HG03558 (cell line): ENCODE data around the gene XDH.

Source experiments
- ATAC-seq: cut with Tn5 transposase; IDR thresholded peaks from one replicate; pipeline ENCODE4 v1.9.1; 2021; ENCODE audit warnings: moderate number of reproducible peaks; ENCODE audit not compliant: unreplicated experiment; ENCODE audit errors: extremely low read depth

The XDH gene

DNA sequence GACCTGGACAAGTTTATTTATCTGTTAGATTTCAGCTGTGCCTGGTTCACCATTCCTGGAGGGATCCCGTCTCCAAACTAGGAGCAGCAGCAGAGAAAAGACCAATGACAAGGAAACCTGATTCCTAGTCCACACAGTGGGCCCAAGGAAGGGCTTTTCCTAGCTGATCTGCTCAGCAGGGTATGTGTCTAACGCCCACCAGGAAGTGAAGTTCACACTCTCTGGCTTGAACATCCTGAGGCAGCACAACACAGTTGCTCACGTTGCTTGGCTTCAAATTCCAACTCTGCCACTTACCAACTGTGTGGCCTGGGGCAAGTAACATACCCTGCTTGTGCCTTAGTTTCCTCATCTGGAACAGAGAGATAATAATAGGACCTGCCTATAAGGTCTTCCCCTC is 42.9 kb downstream of the XDH start:
- no peak for ATAC-seq

- no peak for ATAC-seq
These were observed 47.8 kb downstream of the XDH start for GRCh38 chr2:31366733-31367132.

DNA sequence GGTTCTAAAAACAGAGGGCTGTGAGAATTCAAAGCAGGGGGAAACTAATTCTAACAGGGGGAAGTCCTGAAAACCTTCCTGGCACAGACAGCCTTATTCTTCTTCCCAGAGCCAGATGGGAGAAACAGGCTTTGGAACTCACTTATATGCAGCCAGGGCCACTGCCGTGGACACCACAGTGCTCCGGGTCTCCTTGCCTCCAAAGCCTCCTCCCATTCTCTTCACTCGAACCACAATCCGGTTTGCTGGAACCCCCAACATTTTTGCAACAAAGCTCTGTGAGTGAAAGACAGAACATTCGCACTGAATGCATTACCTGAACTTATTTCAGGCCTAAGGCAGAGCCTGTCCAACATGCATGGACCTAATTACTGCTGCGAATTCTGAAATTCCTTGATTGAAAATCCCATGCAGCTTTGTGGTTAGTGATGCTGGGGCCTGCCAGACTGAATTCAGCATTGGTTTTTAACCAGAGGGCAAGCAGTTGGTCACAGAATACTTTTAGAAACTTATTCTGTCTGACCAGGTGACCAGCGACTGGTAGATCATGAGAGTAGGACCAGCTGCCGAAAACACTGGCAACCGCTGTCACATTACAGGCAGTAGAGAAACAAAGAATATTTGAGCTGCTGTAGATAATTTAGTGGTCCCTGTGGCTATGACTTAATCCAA is 48.6 kb downstream of the XDH start:
- ATAC-seq: no peak

GRCh38 chr2:31365348-31365747 is 49.2 kb downstream of the XDH start:
- no peak for ATAC-seq

GRCh38 chr2:31363956-31364750 is 50.4 kb downstream of the XDH start:
- ATAC-seq: no peak

GRCh38 chr2:31362581-31362980 is 52.0 kb downstream of the XDH start:
- no peak for ATAC-seq

GRCh38 chr2:31359229-31359628 is 55.3 kb downstream of the XDH start:
- ATAC-seq: no peak

- ATAC-seq: no peak
These were observed 59.7 kb downstream of the XDH start for GRCh38 chr2:31354837-31355236.

DNA sequence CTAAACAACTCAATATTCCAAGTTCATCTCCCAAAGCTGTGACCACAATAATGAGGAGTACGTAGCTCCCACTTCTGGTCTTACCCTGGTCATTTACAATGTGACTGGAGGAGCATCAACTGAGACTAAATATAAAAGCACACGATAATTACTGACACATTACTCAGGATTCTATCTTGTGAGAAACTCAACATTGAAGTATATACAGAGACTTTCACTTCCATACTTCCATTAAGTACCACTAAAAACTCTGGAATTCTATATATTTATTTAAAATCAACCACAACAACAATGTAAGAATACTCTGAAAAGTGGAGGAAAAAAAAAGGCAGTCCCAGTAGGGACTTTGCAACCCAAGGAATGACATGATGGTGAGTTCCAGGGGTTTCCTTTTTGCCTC is 61.4 kb downstream of the XDH start:
- no peak for ATAC-seq

GRCh38 chr2:31349684-31350083 is 64.9 kb downstream of the XDH start:
- ATAC-seq: no peak

DNA sequence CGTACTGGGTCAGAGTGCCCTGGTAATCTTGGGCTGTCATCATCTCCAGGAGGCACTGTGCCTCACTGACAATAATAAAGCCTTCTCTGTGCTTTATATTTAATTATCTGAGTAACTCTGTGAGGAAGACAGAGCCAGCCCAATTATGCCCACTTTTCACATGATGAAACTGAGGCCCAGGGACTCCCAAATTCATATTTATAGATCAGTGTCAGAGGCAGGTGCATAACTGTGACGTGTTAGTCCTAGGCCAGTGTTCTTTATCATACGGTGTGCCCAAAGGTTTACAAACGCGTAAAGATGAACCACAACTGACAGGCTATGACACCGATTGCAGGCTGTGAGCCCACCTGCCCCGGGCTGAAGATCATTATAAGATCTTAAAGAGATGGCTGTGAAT is 65.4 kb downstream of the XDH start:
- no peak for ATAC-seq

GRCh38 chr2:31348618-31349017 is 65.9 kb downstream of the XDH start:
- ATAC-seq: no peak

DNA sequence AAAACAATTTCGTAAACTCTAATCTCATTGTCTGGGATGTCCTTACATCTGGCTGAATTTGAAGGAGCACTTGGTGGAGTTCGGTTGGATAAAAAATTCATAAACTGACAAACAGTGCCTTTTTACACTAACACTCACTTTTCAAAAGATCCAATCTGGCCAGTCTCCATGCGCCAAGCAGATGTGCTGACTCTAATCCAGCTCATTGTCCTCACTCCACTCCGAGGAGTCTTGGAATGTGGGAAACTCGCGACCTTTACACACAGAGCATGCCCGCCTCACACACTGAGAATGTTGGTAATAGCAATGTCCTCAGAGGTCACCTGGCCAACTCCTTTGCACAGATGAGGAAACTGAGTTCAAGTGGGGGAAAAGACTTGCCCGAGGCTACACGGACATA is 66.8 kb downstream of the XDH start:
- ATAC-seq: no peak

- ATAC-seq: no peak
These were observed 67.2 kb downstream of the XDH start for GRCh38 chr2:31347319-31347718.

DNA sequence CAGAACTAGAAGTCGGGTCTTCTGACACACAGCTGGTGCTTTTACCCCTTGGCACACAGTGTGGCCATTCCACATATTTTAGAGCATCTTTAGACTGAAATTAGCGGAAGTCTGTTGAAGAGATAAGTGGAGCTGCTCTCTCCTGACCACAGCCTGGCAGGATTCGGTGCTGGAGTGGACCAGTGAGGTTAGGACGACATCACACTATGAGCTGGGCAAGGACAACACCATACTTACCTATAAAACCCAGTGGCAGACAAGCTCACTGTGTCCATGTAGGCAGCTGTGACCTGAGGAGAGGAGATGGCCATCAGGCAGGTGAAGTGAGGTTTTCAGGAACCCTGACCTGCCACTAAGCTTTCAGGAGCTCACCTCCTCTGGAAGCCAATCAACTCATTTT is 70.1 kb downstream of the XDH start:
- no peak for ATAC-seq

DNA sequence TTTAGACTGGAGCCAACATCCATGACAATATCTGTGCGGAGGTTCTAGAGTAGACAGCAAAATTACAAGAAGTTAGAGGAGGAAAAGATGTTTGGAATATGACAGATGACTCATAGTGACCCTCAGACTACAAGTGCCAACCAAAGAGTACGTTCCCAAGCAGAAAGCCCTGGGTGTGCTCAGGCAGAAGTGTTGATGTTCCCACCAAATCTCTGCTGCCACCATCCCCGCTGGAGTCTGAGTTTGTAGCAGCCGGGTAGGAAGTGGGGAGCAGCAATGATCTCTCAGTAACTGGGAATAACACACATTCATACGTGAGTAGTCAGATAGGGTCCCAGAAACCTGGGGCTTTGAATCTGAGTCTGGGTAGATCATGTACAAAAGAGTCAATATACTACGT is 73.2 kb downstream of the XDH start:
- ATAC-seq: no peak

- no peak for ATAC-seq
These were observed 74.8 kb downstream of the XDH start for GRCh38 chr2:31339696-31340095.

GRCh38 chr2:31337860-31338259 is 76.7 kb downstream of the XDH start:
- no peak for ATAC-seq

GRCh38 chr2:31337197-31337596 is 77.3 kb downstream of the XDH start:
- ATAC-seq: no peak

DNA sequence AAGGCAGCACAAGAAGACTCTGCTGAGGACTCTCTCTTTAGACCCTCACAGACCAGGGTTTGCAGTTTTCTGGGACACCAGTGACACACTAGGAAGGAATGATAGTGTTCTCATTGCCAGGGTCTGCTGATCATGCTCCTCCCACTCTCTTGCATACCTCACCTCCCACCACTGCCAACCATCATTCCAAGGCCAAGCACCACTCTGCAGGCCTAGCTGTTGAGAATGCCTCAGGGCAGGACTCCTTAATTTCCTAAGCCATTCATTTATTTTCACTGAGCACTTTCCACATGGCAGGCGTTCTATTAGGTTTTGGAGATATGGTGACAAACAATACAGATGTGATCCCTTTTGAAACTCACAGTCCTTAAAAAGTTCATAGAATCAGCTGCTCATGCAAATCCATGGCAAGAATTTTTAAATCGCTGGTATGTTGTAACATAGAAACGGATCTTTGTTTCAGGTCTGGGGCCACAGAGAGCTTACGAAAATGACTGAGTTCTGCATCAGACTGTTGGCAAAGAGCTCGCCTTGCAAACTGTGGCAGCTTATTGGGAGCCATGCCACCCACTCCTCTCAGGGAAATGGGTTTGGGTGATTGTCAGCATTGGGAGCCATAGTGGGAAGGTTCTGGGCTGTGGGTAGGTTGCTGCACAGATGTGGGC is 78.5 kb downstream of the XDH start:
- ATAC-seq: no peak

DNA sequence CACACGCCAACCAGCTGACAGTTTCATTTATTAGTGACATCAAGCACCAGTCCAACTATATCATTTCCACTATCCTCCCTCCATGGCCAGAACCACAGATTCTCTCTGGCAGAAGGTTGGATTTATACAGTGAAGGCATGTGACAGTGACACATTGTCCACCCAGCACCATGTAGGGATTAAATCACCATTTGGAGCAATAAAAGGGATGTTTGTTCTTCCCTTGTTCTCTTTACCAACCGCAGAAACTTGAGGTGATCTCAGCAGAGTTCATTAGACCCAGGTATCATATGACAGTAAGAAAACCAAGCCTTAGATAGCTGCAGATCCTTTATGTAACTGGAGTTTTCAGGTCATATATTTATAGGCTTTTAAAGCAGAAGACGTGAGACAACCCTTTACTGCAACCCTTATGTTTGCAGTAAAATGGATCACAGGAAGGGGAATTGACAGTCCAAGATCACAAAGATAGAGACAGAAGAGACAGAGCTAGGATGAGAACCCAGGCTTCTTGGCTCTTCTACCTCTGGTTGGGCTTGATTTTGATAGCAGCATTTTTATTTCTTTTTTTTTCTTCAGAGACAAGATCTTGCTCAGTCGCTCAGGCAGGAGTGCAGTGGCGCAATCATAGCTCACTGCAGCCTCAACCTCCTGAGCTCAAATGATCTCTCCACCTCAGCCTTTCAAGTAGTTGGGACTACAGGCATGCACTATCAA is 80.1 kb downstream of the XDH start:
- no peak for ATAC-seq
